ENCODE data around the gene SNX9. TPM values are rescaled to one million over a fixed set of nuclear protein-coding genes. Genes with fewer than 3 reads are reported as not detected.
"Not testable (repeated sequence)": the region's sequence is repeated elsewhere in the genome, so short reads cannot be mapped to it uniquely, and the experiment has no call there.

The SNX9 gene
- total RNA-seq, 1 experiment from 2014 or later = 24.8 TPM

GRCh38 chr6:157841211-157841840 lies 18.3 kb downstream of the SNX9 start:
- Histone ChIP-seq H3K27ac (ENCODE audit: low read depth, low read length, poor library complexity, severe bottlenecking) (peak overlapping the region; percentile 3), H3K9me3 (ENCODE audit: low read depth, low read length, poor library complexity, severe bottlenecking) (no peaks in the 10 kb centered on the region), H3K4me1 (ENCODE audit: insufficient read depth, low read length, poor library complexity, severe bottlenecking) (peaks cover 22% of the 10 kb centered on the region), H3K4me3 (ENCODE audit: low read depth, low read length, poor library complexity, severe bottlenecking) (no peak overlapping the region), H3K36me3 (ENCODE audit: insufficient read depth, low read length, poor library complexity, severe bottlenecking) (no peaks in the 10 kb centered on the region), H3K27me3 (replicated peaks; ENCODE audit: insufficient read depth, low read depth, low read length, poor library complexity) (no peaks in the 10 kb centered on the region)
- no peak for DNase-seq (ENCODE audit: low spot score)
- intact Hi-C loops (cut with micrococcal nuclease; ENCODE audit: unreplicated experiment) = no loop called here
- ChIA-PET CTCF (no interaction called here), POLR2A (ENCODE audit: low non-redundant PET) (no interaction called here)
- BruUV-seq (replicated peaks) = no TSS peak
- TF ChIP-seq EZH2 (IDR thresholded peaks at IDR 0.05; ENCODE audit: borderline replicate concordance, low read depth, low read length, poor library complexity, severe bottlenecking) (no peak), CTCF (conservative IDR thresholded peaks at IDR 0.05; ENCODE audit: low read depth, low read length) (no peak)

GRCh38 chr6:157842212-157842611 lies 19.2 kb downstream of the SNX9 start:
- CTCF ChIA-PET = no interaction called here
- peaks cover 22% of the 10 kb centered on the region for H3K4me1 ChIP-seq (ENCODE audit: insufficient read depth, low read length, poor library complexity, severe bottlenecking)
- no peak overlapping the region for H3K4me3 ChIP-seq (ENCODE audit: low read depth, low read length, poor library complexity, severe bottlenecking)
- no peaks in the 10 kb centered on the region for H3K36me3 ChIP-seq (ENCODE audit: insufficient read depth, low read length, poor library complexity, severe bottlenecking)
- no peak for DNase-seq (ENCODE audit: low spot score)
- BruUV-seq (replicated peaks) = no TSS peak
- H3K9me3 ChIP-seq (ENCODE audit: low read depth, low read length, poor library complexity, severe bottlenecking) = no peaks in the 10 kb centered on the region
- intact Hi-C loops (cut with micrococcal nuclease; ENCODE audit: unreplicated experiment) = no loop called here
- no peak for TF ChIP-seq CTCF (conservative IDR thresholded peaks at IDR 0.05; ENCODE audit: low read depth, low read length)
- no peak for TF ChIP-seq EZH2 (IDR thresholded peaks at IDR 0.05; ENCODE audit: borderline replicate concordance, low read depth, low read length, poor library complexity, severe bottlenecking)
- H3K27me3 ChIP-seq (replicated peaks; ENCODE audit: insufficient read depth, low read depth, low read length, poor library complexity) = no peaks in the 10 kb centered on the region
- POLR2A ChIA-PET (ENCODE audit: low non-redundant PET) = no interaction called here
- H3K27ac ChIP-seq (ENCODE audit: low read depth, low read length, poor library complexity, severe bottlenecking) = no peak overlapping the region

- POLR2A ChIA-PET (ENCODE audit: low non-redundant PET); intact Hi-C loops (cut with micrococcal nuclease; ENCODE audit: unreplicated experiment); H3K27me3 ChIP-seq (replicated peaks; ENCODE audit: insufficient read depth, low read depth, low read length, poor library complexity); DNase-seq (ENCODE audit: low spot score); BruUV-seq (replicated peaks); H3K4me3 ChIP-seq (ENCODE audit: low read depth, low read length, poor library complexity, severe bottlenecking); H3K9me3 ChIP-seq (ENCODE audit: low read depth, low read length, poor library complexity, severe bottlenecking); CTCF ChIA-PET; H3K36me3 ChIP-seq (ENCODE audit: insufficient read depth, low read length, poor library complexity, severe bottlenecking); H3K27ac ChIP-seq (ENCODE audit: low read depth, low read length, poor library complexity, severe bottlenecking): not testable (repeated sequence)
- H3K4me1 ChIP-seq (ENCODE audit: insufficient read depth, low read length, poor library complexity, severe bottlenecking) = peaks cover 22% of the 10 kb centered on the region
These were observed 21.1 kb downstream of the SNX9 start for GRCh38 chr6:157844196-157844595.
